ENCODE data around the gene KTI12.

Gene KTI12

GRCh38 chr1:51989582-51990477, 43.8 kb downstream of the KTI12 start:
- DNase-seq (ENCODE audit: low read depth in 2 of 3, low spot score in 1 of 3): no peak

DNA sequence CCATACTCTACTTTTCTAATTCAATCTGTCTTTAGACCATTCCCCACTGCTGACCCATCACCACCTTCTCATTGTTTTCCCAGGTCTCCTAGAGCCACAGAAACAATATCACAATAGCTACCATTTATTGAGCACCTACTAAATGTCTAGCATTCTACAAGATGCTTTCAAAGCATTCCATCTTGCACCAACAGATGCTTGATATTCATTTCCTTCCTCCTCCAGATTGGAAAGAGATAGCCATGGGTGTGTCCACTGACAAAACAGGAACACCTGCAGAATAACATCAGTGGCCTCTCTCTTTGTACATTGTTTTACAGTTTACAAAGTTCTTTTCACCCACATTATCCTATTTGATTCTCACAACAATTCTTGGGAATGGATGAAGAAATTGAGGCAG, 45.4 kb downstream of the KTI12 start:
- no peak for DNase-seq (ENCODE audit: low read depth in 2 of 3, low spot score in 1 of 3)

- no peak for DNase-seq (ENCODE audit: low read depth in 2 of 3, low spot score in 1 of 3)
Observed at GRCh38 chr1:51986718-51987117, 46.9 kb downstream of the KTI12 start.

GRCh38 chr1:51982161-51982560, 51.4 kb downstream of the KTI12 start:
- no peak for DNase-seq (ENCODE audit: low read depth in 2 of 3, low spot score in 1 of 3)
